ENCODE measurements around the gene SYVN1. TPM values are rescaled to one million over a fixed set of nuclear protein-coding genes. Genes with fewer than 3 reads are reported as not detected.
A peak's percentile ranks its signal among the peaks of the same experiment; 100 is the strongest.

The SYVN1 gene
- total and polyA plus RNA-seq, 2 donors (not counting 1 experiment from before 2014, with no cell fraction given): 187 to 282 TPM

- TF ChIP-seq EZH2 (IDR thresholded peaks at IDR 0.05; ENCODE audit: borderline replicate concordance, insufficient read depth, low read depth, low read length, poor library complexity, severe bottlenecking) (no peak), CTCF (IDR thresholded peaks at IDR 0.05) (no peak)
- CTCF ChIA-PET: interaction anchor here (1.0 to 2.2 kb wide), 5 partner anchors 11 to 59 kb away, joined by 3 to 7 read pairs (median 5); partner anchors contain the start of genes CAPN1 and ZNHIT2
- peak; percentile 33 for ATAC-seq (ENCODE audit: low read depth)
- intact Hi-C loops (cut with micrococcal nuclease): no loop called here
- Mint-ChIP-seq H3K4me3 (peak overlapping the region; percentile 13), H3K4me1 (peaks cover 14% of the 10 kb centered on the region), H3K9me3 (ENCODE audit: insufficient read depth) (no peaks in the 10 kb centered on the region), H3K27me3 (no peaks in the 10 kb centered on the region), H3K27ac (peak overlapping the region; percentile 94)
- Histone ChIP-seq H4K20me1 (ENCODE audit: control insufficient read depth, insufficient read depth, low read length, poor library complexity, severe bottlenecking) (no peaks in the 10 kb centered on the region), H3K9ac (ENCODE audit: low read length) (peak overlapping the region; percentile 27), H3K4me2 (replicated peaks; ENCODE audit: low read depth, low read length, poor library complexity, severe bottlenecking) (peak overlapping the region; percentile 43), H3K9me3 (ENCODE audit: control extremely low read depth in 1 of 3, control insufficient read depth in 2 of 3, insufficient read depth in 1 of 3, low read length in 2 of 3) (no peaks in the 10 kb centered on the region), H3K36me3 (replicated peaks in 1 of 2; ENCODE audit: control extremely low read depth in 1 of 2, control insufficient read depth in 1 of 2, extremely low read depth in 1 of 2, insufficient read depth in 2 of 2, low read length in 1 of 2) (no peaks in the 10 kb centered on the region), H3K79me2 (ENCODE audit: control insufficient read depth, insufficient read depth, low read length) (peaks cover 9% of the 10 kb centered on the region), H3K27me3 (replicated peaks in 1 of 4; ENCODE audit: control extremely low read depth in 1 of 4, control insufficient read depth in 3 of 4, insufficient read depth in 4 of 4, low read length in 3 of 4) (no peaks in the 10 kb centered on the region), H3K27ac (ENCODE audit: low read length in 2 of 2) (peak overlapping the region; percentile 51 to 72), H3K4me3 (ENCODE audit: control extremely low read depth in 1 of 5, extremely low read depth in 1 of 5, insufficient read depth in 1 of 5, low read depth in 2 of 5, low read length in 4 of 5) (no peak overlapping the region), H2AFZ (ENCODE audit: insufficient read depth, low read depth, low read length, poor library complexity, severe bottlenecking) (peak overlapping the region; percentile 88), H3K4me1 (ENCODE audit: control insufficient read depth in 2 of 2, insufficient read depth in 2 of 2, low read length in 2 of 2) (peaks cover 8 to 13% of the 10 kb centered on the region in 2 donors)
- POLR2A ChIA-PET: interaction anchor here (0.7 to 1.2 kb wide), 2 partner anchors 11 to 34 kb away, joined by 4 to 9 read pairs; partner anchors contain the start of gene SYVN1
- peak; percentile 35 for DNase-seq
- 39% methylated on average over 5 of the region's 11 CpGs for WGBS (ENCODE audit: insufficient coverage)
These were observed 34.9 kb upstream of the SYVN1 start for GRCh38 chr11:65169164-65169641.

- Mint-ChIP-seq H3K27me3 (no peaks in the 10 kb centered on the region), H3K9me3 (ENCODE audit: insufficient read depth) (no peaks in the 10 kb centered on the region), H3K27ac (no peak overlapping the region), H3K4me3 (no peak overlapping the region), H3K4me1 (peaks cover 14% of the 10 kb centered on the region)
- H2AFZ ChIP-seq (ENCODE audit: insufficient read depth, low read depth, low read length, poor library complexity, severe bottlenecking): no peak overlapping the region
- TF ChIP-seq EZH2 (IDR thresholded peaks at IDR 0.05; ENCODE audit: borderline replicate concordance, insufficient read depth, low read depth, low read length, poor library complexity, severe bottlenecking): no peak
- no peak for TF ChIP-seq CTCF (IDR thresholded peaks at IDR 0.05)
- DNase-seq (no peak), ATAC-seq (ENCODE audit: low read depth) (no peak)
- H3K79me2 ChIP-seq (ENCODE audit: control insufficient read depth, insufficient read depth, low read length): peaks cover 3% of the 10 kb centered on the region
- CTCF ChIA-PET: interaction anchor here (0.7 kb wide), 1 partner anchor 133 kb away, joined by 3 read pairs; no protein-coding TSS in a partner anchor
- H3K27ac ChIP-seq (ENCODE audit: low read length in 2 of 2): no peak overlapping the region
- POLR2A ChIA-PET: interaction anchor here (0.5 kb wide), 1 partner anchor 8 kb away, joined by 3 read pairs; no protein-coding TSS in a partner anchor
- no peaks in the 10 kb centered on the region for H3K36me3 ChIP-seq (replicated peaks in 1 of 2; ENCODE audit: control extremely low read depth in 1 of 2, control insufficient read depth in 1 of 2, extremely low read depth in 1 of 2, insufficient read depth in 2 of 2, low read length in 1 of 2)
- H4K20me1 ChIP-seq (ENCODE audit: control insufficient read depth, insufficient read depth, low read length, poor library complexity, severe bottlenecking): no peaks in the 10 kb centered on the region
- WGBS (ENCODE audit: insufficient coverage): no CpG with 5 or more reads among the region's 3 CpGs
- peaks cover 8 to 13% of the 10 kb centered on the region in 2 donors for H3K4me1 ChIP-seq (ENCODE audit: control insufficient read depth in 2 of 2, insufficient read depth in 2 of 2, low read length in 2 of 2)
- intact Hi-C loops (cut with micrococcal nuclease): no loop called here
- no peak overlapping the region for H3K4me3 ChIP-seq (ENCODE audit: control extremely low read depth in 1 of 5, extremely low read depth in 1 of 5, insufficient read depth in 1 of 5, low read depth in 2 of 5, low read length in 4 of 5)
- no peak overlapping the region for H3K4me2 ChIP-seq (replicated peaks; ENCODE audit: low read depth, low read length, poor library complexity, severe bottlenecking)
- no peaks in the 10 kb centered on the region for H3K27me3 ChIP-seq (replicated peaks in 1 of 4; ENCODE audit: control extremely low read depth in 1 of 4, control insufficient read depth in 3 of 4, insufficient read depth in 4 of 4, low read length in 3 of 4)
- no peak overlapping the region for H3K9ac ChIP-seq (ENCODE audit: low read length)
- H3K9me3 ChIP-seq (ENCODE audit: control extremely low read depth in 1 of 3, control insufficient read depth in 2 of 3, insufficient read depth in 1 of 3, low read length in 2 of 3): no peaks in the 10 kb centered on the region
These were observed 33.3 kb upstream of the SYVN1 start for GRCh38 chr11:65167656-65168055.
